B cell (primary cell): ENCODE measurements around the gene CFAP251. TPM values are rescaled to one million over a fixed set of nuclear protein-coding genes. Genes with fewer than 3 reads are reported as not detected.

Experiments used
- ATAC-seq: fragments of 200-7000 bp; cut with Tn5 transposase; one replicate; pipeline ENCODE4 v1.10.0; 2021; ENCODE audit warnings: low read depth, mild to moderate bottlenecking, moderate number of reproducible peaks, moderate library complexity
- CTCF ChIA-PET: fragments of 350-600 bp; sonication (Branson Sonifier 250); formaldehyde crosslinking; loops from one replicate; lab custom pipeline; 2021; ENCODE audit warnings: antibody characterized with exemption, inconsistent platforms; lab: Charles Lee
- POLR2A ChIA-PET: fragments of 350-600 bp; sonication (Branson Sonifier 250); formaldehyde crosslinking; loops from one replicate; lab custom pipeline; 2021; ENCODE audit warnings: antibody characterized with exemption; lab: Charles Lee
- DNase-seq: peaks from one replicate; pipeline ENCODE4 v3.0.0; 2013
- H2AFZ ChIP-seq: 2 replicates; pipeline ENCODE4 v1.6.1; 2012; ENCODE audit warnings: mild to moderate bottlenecking, low read depth, low read length; ENCODE audit not compliant: insufficient read depth, poor library complexity, severe bottlenecking
- H3K27ac ChIP-seq, 2 donors: 1 replicate in 1 of 2; 2 replicates in 1 of 2; pipeline ENCODE4 v1.5.1; 2012 to 2013; ENCODE audit warnings: low read length in 2 of 2, mild to moderate bottlenecking in 2 of 2, moderate library complexity in 1 of 2
- H3K27me3 ChIP-seq, 4 experiments: fragments of 200-600 bp in 1 of 4; sonication (generic) in 1 of 4; replicated peaks in 1 of 4; 1 replicate in 2 of 4; 2 replicates in 2 of 4; pipeline versions ENCODE4 v1.6.1 to v1.7.0; 2013 to 2016; ENCODE audit warnings: low read length in 3 of 4, mild to moderate bottlenecking in 2 of 4, mixed read lengths in 1 of 4, moderate library complexity in 1 of 4; ENCODE audit not compliant: insufficient read depth in 4 of 4, control insufficient read depth in 3 of 4; ENCODE audit errors: control extremely low read depth in 1 of 4
- H3K36me3 ChIP-seq, 2 experiments: replicated peaks in 1 of 2; 1 replicate in 1 of 2; 2 replicates in 1 of 2; pipeline versions ENCODE4 v1.6.1 to v1.7.1; 2013; ENCODE audit warnings: low read length in 1 of 2; ENCODE audit not compliant: insufficient read depth in 2 of 2, control insufficient read depth in 1 of 2; ENCODE audit errors: control extremely low read depth in 1 of 2, extremely low read depth in 1 of 2
- H3K4me1 ChIP-seq, 2 donors: fragments of 200-600 bp in 1 of 2; sonication (generic) in 1 of 2; 1 replicate in 1 of 2; 2 replicates in 1 of 2; pipeline versions ENCODE4 v1.5.1 to v1.6.1; 2013 to 2017; ENCODE audit warnings: low read length in 2 of 2; ENCODE audit not compliant: control insufficient read depth in 2 of 2, insufficient read depth in 2 of 2
- H3K4me2 ChIP-seq: replicated peaks from 2 replicates; pipeline ENCODE3; 2012; ENCODE audit warnings: mild to moderate bottlenecking, low read depth, low read length; ENCODE audit not compliant: poor library complexity, severe bottlenecking
- H3K4me3 ChIP-seq, 5 experiments: fragments of 200-600 bp in 1 of 5; sonication (generic) in 1 of 5; 1 replicate in 3 of 5; 2 replicates in 2 of 5; pipeline versions ENCODE4 v1.5.1 to v1.7.0; 2011 to 2016; ENCODE audit warnings: low read length in 4 of 5, mild to moderate bottlenecking in 4 of 5, low read depth in 2 of 5, control low read depth in 1 of 5, moderate library complexity in 1 of 5; ENCODE audit not compliant: insufficient read depth in 1 of 5; ENCODE audit errors: control extremely low read depth in 1 of 5, extremely low read depth in 1 of 5
- H3K79me2 ChIP-seq: fragments of 200-600 bp; sonication (generic); one replicate; pipeline ENCODE4 v1.6.0; 2016; ENCODE audit warnings: low read length; ENCODE audit not compliant: control insufficient read depth, insufficient read depth
- H3K9ac ChIP-seq: fragments of 200-600 bp; sonication (generic); 2 replicates; pipeline ENCODE4 v1.6.1; 2017; ENCODE audit warnings: mild to moderate bottlenecking, low read length, moderate library complexity
- H3K9me3 ChIP-seq, 3 donors: one replicate each; pipeline versions ENCODE4 v1.6.1 to v1.7.1; 2013; ENCODE audit warnings: low read length in 2 of 3; ENCODE audit not compliant: control insufficient read depth in 2 of 3, insufficient read depth in 1 of 3; ENCODE audit errors: control extremely low read depth in 1 of 3
- H4K20me1 ChIP-seq: 2 replicates; pipeline ENCODE4 v1.6.0; 2012; ENCODE audit warnings: mild to moderate bottlenecking, low read length; ENCODE audit not compliant: insufficient read depth, control insufficient read depth, poor library complexity, severe bottlenecking
- H3K27ac Mint-ChIP-seq: one replicate; pipeline ENCODE4 v1.8.0; 2021; ENCODE audit warnings: mixed read lengths
- H3K27me3 Mint-ChIP-seq: one replicate; pipeline ENCODE4 v1.8.0; 2021; ENCODE audit warnings: mixed read lengths
- H3K4me1 Mint-ChIP-seq: one replicate; pipeline ENCODE4 v1.8.0; 2021; ENCODE audit warnings: mixed read lengths
- H3K4me3 Mint-ChIP-seq: one replicate; pipeline ENCODE4 v1.8.0; 2021; ENCODE audit warnings: mixed read lengths
- H3K9me3 Mint-ChIP-seq: one replicate; pipeline ENCODE4 v1.8.0; 2022; ENCODE audit warnings: mixed read lengths; ENCODE audit not compliant: insufficient read depth
- EZH2 ChIP-seq: IDR thresholded peaks from 2 replicates; pipeline ENCODE4 v1.6.1; 2012; ENCODE audit warnings: borderline replicate concordance, low read depth, mild to moderate bottlenecking, moderate library complexity, low read length; ENCODE audit not compliant: insufficient read depth, poor library complexity, severe bottlenecking
- WGBS: methylation state at CpG from one replicate; pipeline ENCODE4 v1.1.5; 2013; ENCODE audit warnings: missing lambda C conversion rate; ENCODE audit not compliant: insufficient coverage; 5-methylcytosine and 5-hydroxymethylcytosine counted together
- intact Hi-C: fragments of 100-400 bp; cut with micrococcal nuclease; formaldehyde crosslinking; loops from one replicate; pipeline ENCODE4 v1.10.0; 2022
- polyA plus RNA-seq: library from polyadenylated mRNA; depleted of rRNA; stranded (reverse); fragments of >200 nt; gene quantifications from 2 replicates; pipeline ENCODE4 v1.2.3, GENCODE V29; 2012
- total RNA-seq, 2 donors: library from RNA; stranded (reverse); fragments of 120-200 nt in 1 of 2; gene quantifications; 1 replicate in 1 of 2; 2 replicates in 1 of 2; pipeline versions ENCODE4 v1.2.3 to v1.2.4, GENCODE V29; 2013 to 2022
- TF ChIP-seq, protein P1 (sequence below): fragments of 200-600 bp; IDR thresholded peaks from one replicate; pipeline ENCODE4 v1.8.0; 2022; ENCODE audit warnings: antibody characterized with exemption, mild to moderate bottlenecking

CFAP251 gene
- total and polyA plus RNA-seq, 2 donors (not counting 1 experiment from before 2014, with no cell fraction given): 0.22 to 1.6 TPM

- ChIA-PET POLR2A (interaction anchor here (0.6 to 1.5 kb wide), 7 partner anchors 46 to 242 kb away, joined by 3 to 8 read pairs (median 3); no protein-coding TSS in a partner anchor), CTCF (interaction anchor here (0.6 to 3.5 kb wide), 11 partner anchors 8 to 192 kb away, joined by 3 to 42 read pairs (median 4); partner anchors contain the start of gene RHOF)
- Mint-ChIP-seq H3K9me3 (no peaks in the 10 kb centered on the region), H3K4me1 (peaks cover 30% of the 10 kb centered on the region), H3K27me3 (no peaks in the 10 kb centered on the region), H3K4me3 (peak overlapping the region; percentile 99), H3K27ac (peak overlapping the region; percentile 99)
- H3K9me3 ChIP-seq: peaks cover 0 to 3% (median 0%) of the 10 kb centered on the region in 3 donors
- H3K4me1 ChIP-seq: peaks cover 15 to 19% of the 10 kb centered on the region in 2 donors
- no peaks in the 10 kb centered on the region for H4K20me1 ChIP-seq
- no peak for ATAC-seq
- peak overlapping the region; percentile 80 for H3K9ac ChIP-seq
- 22% methylated on average over 3 of the region's 6 CpGs for WGBS
- no peaks in the 10 kb centered on the region for H3K36me3 ChIP-seq
- TF ChIP-seq, protein P1, sequence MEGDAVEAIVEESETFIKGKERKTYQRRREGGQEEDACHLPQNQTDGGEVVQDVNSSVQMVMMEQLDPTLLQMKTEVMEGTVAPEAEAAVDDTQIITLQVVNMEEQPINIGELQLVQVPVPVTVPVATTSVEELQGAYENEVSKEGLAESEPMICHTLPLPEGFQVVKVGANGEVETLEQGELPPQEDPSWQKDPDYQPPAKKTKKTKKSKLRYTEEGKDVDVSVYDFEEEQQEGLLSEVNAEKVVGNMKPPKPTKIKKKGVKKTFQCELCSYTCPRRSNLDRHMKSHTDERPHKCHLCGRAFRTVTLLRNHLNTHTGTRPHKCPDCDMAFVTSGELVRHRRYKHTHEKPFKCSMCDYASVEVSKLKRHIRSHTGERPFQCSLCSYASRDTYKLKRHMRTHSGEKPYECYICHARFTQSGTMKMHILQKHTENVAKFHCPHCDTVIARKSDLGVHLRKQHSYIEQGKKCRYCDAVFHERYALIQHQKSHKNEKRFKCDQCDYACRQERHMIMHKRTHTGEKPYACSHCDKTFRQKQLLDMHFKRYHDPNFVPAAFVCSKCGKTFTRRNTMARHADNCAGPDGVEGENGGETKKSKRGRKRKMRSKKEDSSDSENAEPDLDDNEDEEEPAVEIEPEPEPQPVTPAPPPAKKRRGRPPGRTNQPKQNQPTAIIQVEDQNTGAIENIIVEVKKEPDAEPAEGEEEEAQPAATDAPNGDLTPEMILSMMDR: no peak
- no peak for TF ChIP-seq EZH2
- DNase-seq: no peak
- peaks cover 0 to 5% (median 0%) of the 10 kb centered on the region in 4 experiments for H3K27me3 ChIP-seq
- peak overlapping the region; percentile 86 to 95 for H3K27ac ChIP-seq
- peaks cover 29% of the 10 kb centered on the region for H3K79me2 ChIP-seq
- intact Hi-C loops: loop anchor here (1.0 to 5.0 kb wide), 7 partner anchors 31 to 1201 kb away; partner anchors contain the start of genes ANAPC5, CFAP251, MLEC and MLXIP
- peak overlapping the region; percentile 54 to 92 (median 78) for H3K4me3 ChIP-seq
- H2AFZ ChIP-seq: peak overlapping the region; percentile 84
- peak overlapping the region; percentile 83 for H3K4me2 ChIP-seq
Observed at GRCh38 chr12:121888083-121888477, 30.3 kb upstream of the CFAP251 start.
